Osteoblast (primary cell): Measurements from ENCODE around the gene CRY2. TPM values are rescaled to one million over a fixed set of nuclear protein-coding genes. Genes with fewer than 3 reads are reported as not detected.

ENCODE experiments used
- DNase-seq: peaks from one replicate; pipeline ENCODE4 v3.0.0; 2011; ENCODE audit warnings: low spot score, mixed read lengths; ENCODE audit not compliant: insufficient read length; ENCODE audit errors: missing footprints
- H2AFZ ChIP-seq: 2 replicates; pipeline ENCODE4 v1.6.0; 2011; ENCODE audit warnings: mild to moderate bottlenecking, low read length
- H3K27ac ChIP-seq: 2 replicates; pipeline ENCODE4 v1.5.1; 2011; ENCODE audit warnings: mild to moderate bottlenecking, low read depth, low read length, moderate library complexity
- H3K27me3 ChIP-seq: 2 replicates; pipeline ENCODE4 v1.6.0; 2012; ENCODE audit warnings: mild to moderate bottlenecking, control low read depth, inconsistent platforms, low read length, moderate library complexity; ENCODE audit not compliant: insufficient read depth
- H3K36me3 ChIP-seq: 2 replicates; pipeline ENCODE4 v1.5.1; 2011; ENCODE audit warnings: mild to moderate bottlenecking, low read length, control low read depth, moderate library complexity; ENCODE audit not compliant: insufficient read depth
- H3K4me1 ChIP-seq: 2 replicates; pipeline ENCODE4 v1.5.1; 2011; ENCODE audit warnings: mild to moderate bottlenecking, low read length, control low read depth, moderate library complexity; ENCODE audit not compliant: insufficient read depth
- H3K4me2 ChIP-seq: 2 replicates; pipeline ENCODE4 v1.6.0; 2011; ENCODE audit warnings: mild to moderate bottlenecking, low read length; ENCODE audit not compliant: insufficient read depth
- H3K4me3 ChIP-seq: fragments of 200-600 bp; sonication (generic); 3 replicates; pipeline ENCODE4 v1.5.1; 2012; ENCODE audit warnings: mild to moderate bottlenecking, low read length, inconsistent platforms; ENCODE audit not compliant: insufficient read depth
- H3K79me2 ChIP-seq: 2 replicates; pipeline ENCODE4 v1.6.0; 2012; ENCODE audit warnings: mild to moderate bottlenecking, low read length, control low read depth, inconsistent platforms; ENCODE audit not compliant: insufficient read depth
- H3K9me3 ChIP-seq: 2 replicates; pipeline ENCODE4 v1.5.1; 2011; ENCODE audit warnings: low read depth, low read length, control low read depth
- H4K20me1 ChIP-seq: 2 replicates; pipeline ENCODE4 v1.6.0; 2012; ENCODE audit warnings: mild to moderate bottlenecking, low read length, control low read depth; ENCODE audit not compliant: insufficient read depth
- CTCF ChIP-seq: IDR thresholded peaks from 2 replicates; pipeline ENCODE4 v1.5.1; 2011; ENCODE audit warnings: mild to moderate bottlenecking, low read depth, low read length, moderate library complexity; ENCODE audit errors: extremely low read depth
- total RNA-seq: library from RNA; depleted of rRNA; stranded (reverse); fragments of >200 nt; gene quantifications from 2 replicates; pipeline ENCODE4 v1.2.3, GENCODE V29; 2012

Gene CRY2
- total RNA-seq, 1 donor: 21.0 TPM

GRCh38 chr11:45858751-45859398 is 11.6 kb downstream of the CRY2 start:
- Histone ChIP-seq H3K4me3 (no peak overlapping the region), H3K36me3 (peaks cover 42% of the 10 kb centered on the region), H3K9me3 (no peaks in the 10 kb centered on the region), H3K27ac (peak overlapping the region; percentile 89), H4K20me1 (peaks cover 1% of the 10 kb centered on the region), H3K4me2 (peak overlapping the region; percentile 57), H3K4me1 (peaks cover 40% of the 10 kb centered on the region), H3K79me2 (peaks cover 18% of the 10 kb centered on the region), H2AFZ (no peak overlapping the region), H3K27me3 (no peaks in the 10 kb centered on the region)
- no peak for DNase-seq
- TF ChIP-seq CTCF: no peak

- no peaks in the 10 kb centered on the region for H4K20me1 ChIP-seq
- H3K79me2 ChIP-seq: peaks cover 11% of the 10 kb centered on the region
- TF ChIP-seq CTCF: no peak
- H3K4me3 ChIP-seq: no peak overlapping the region
- no peaks in the 10 kb centered on the region for H3K9me3 ChIP-seq
- H2AFZ ChIP-seq: no peak overlapping the region
- H3K36me3 ChIP-seq: peaks cover 47% of the 10 kb centered on the region
- H3K27ac ChIP-seq: peak overlapping the region; percentile 89
- H3K4me1 ChIP-seq: peaks cover 40% of the 10 kb centered on the region
- DNase-seq: peak; percentile 98
- H3K27me3 ChIP-seq: no peaks in the 10 kb centered on the region
- peak overlapping the region; percentile 57 for H3K4me2 ChIP-seq
Observed at GRCh38 chr11:45859661-45860140, 12.4 kb downstream of the CRY2 start.

- Histone ChIP-seq H3K9me3 (no peaks in the 10 kb centered on the region), H3K36me3 (peaks cover 47% of the 10 kb centered on the region), H2AFZ (no peak overlapping the region), H4K20me1 (no peaks in the 10 kb centered on the region), H3K27me3 (no peaks in the 10 kb centered on the region), H3K4me1 (peaks cover 40% of the 10 kb centered on the region), H3K27ac (peak overlapping the region; percentile 89), H3K79me2 (peaks cover 6% of the 10 kb centered on the region), H3K4me3 (no peak overlapping the region), H3K4me2 (peak overlapping the region; percentile 57)
- no peak for DNase-seq
- no peak for TF ChIP-seq CTCF
Observed at GRCh38 chr11:45860348-45860747, 13.1 kb downstream of the CRY2 start.

GRCh38 chr11:45860764-45861510 is 13.7 kb downstream of the CRY2 start:
- H3K4me2 ChIP-seq: no peak overlapping the region
- H3K79me2 ChIP-seq: no peaks in the 10 kb centered on the region
- H3K27ac ChIP-seq: peak overlapping the region; percentile 89
- H3K9me3 ChIP-seq: no peaks in the 10 kb centered on the region
- TF ChIP-seq CTCF: no peak
- no peak for DNase-seq
- no peak overlapping the region for H3K4me3 ChIP-seq
- H3K27me3 ChIP-seq: no peaks in the 10 kb centered on the region
- peaks cover 52% of the 10 kb centered on the region for H3K36me3 ChIP-seq
- H4K20me1 ChIP-seq: no peaks in the 10 kb centered on the region
- no peak overlapping the region for H2AFZ ChIP-seq
- peaks cover 40% of the 10 kb centered on the region for H3K4me1 ChIP-seq
